GM12875 (cell line): ENCODE measurements around the gene PPM1G.

Source experiments
- H3K4me3 ChIP-seq: one replicate; pipeline ENCODE4 v1.5.1; 2011; ENCODE audit warnings: low read depth, low read length, control low read depth
- CTCF ChIP-seq: IDR thresholded peaks from 2 replicates; pipeline ENCODE4 v1.5.1; 2011; ENCODE audit warnings: low read depth, mild to moderate bottlenecking, control low read depth, inconsistent platforms, low read length, moderate library complexity, borderline replicate concordance; ENCODE audit not compliant: insufficient read depth

PPM1G gene

GRCh38 chr2:27445155-27445554 lies 35.8 kb upstream of the PPM1G start:
- TF ChIP-seq CTCF: no peak
- no peak overlapping the region for H3K4me3 ChIP-seq

GRCh38 chr2:27442920-27443282 lies 33.5 kb upstream of the PPM1G start:
- H3K4me3 ChIP-seq: no peak overlapping the region
- TF ChIP-seq CTCF: no peak

GRCh38 chr2:27441958-27442919 lies 32.8 kb upstream of the PPM1G start, which contains the start of gene KRTCAP3:
KRTCAP3 (plus strand) TSS chr2:27442381; CDS start chr2:27442413, 32 bp downstream.
- TF ChIP-seq CTCF: no peak
- no peak within 1 kb of the TSS for H3K4me3 ChIP-seq

- no peak overlapping the region for H3K4me3 ChIP-seq
- no peak for TF ChIP-seq CTCF
Measured at GRCh38 chr2:27441226-27441926, 32.0 kb upstream of the PPM1G start.

GRCh38 chr2:27435628-27436027 lies 26.2 kb upstream of the PPM1G start:
- no peak overlapping the region for H3K4me3 ChIP-seq
- no peak for TF ChIP-seq CTCF

- H3K4me3 ChIP-seq: no peak overlapping the region
- TF ChIP-seq CTCF: no peak
Measured at GRCh38 chr2:27431395-27431794, 22.0 kb upstream of the PPM1G start.
